CD4-positive, alpha-beta T cell (primary cell): ENCODE results near the gene HAUS1. TPM values are rescaled to one million over a fixed set of nuclear protein-coding genes. Genes with fewer than 3 reads are reported as not detected.

Experiments used
- ATAC-seq: fragments of 200-7000 bp; cut with Tn5 transposase; one replicate; pipeline ENCODE4 v1.10.0; 2022; ENCODE audit warnings: mild to moderate bottlenecking; ENCODE audit not compliant: poor library complexity
- CTCF ChIA-PET: fragments of 350-600 bp; sonication (Branson Sonifier 250); formaldehyde crosslinking; loops from one replicate; lab custom pipeline; 2021; ENCODE audit warnings: antibody characterized with exemption, inconsistent platforms; lab: Charles Lee
- POLR2A ChIA-PET: fragments of 350-600 bp; sonication (Branson Sonifier 250); formaldehyde crosslinking; loops from one replicate; lab custom pipeline; 2021; ENCODE audit warnings: antibody characterized with exemption, inconsistent platforms; lab: Charles Lee
- DNase-seq, 14 experiments: peaks; one replicate each; pipeline ENCODE4 v3.0.0-alpha.2; 2013 to 2020; ENCODE audit warnings: mixed read lengths in 2 of 14
- H3K27ac ChIP-seq, 2 donors: one replicate each; pipeline versions ENCODE4 v1.5.1 to v1.7.0; 2013; ENCODE audit warnings: low read length in 2 of 2, low read depth in 1 of 2, mild to moderate bottlenecking in 1 of 2
- H3K27me3 ChIP-seq, 2 experiments: 1 replicate in 1 of 2; 2 replicates in 1 of 2; pipeline versions ENCODE4 v1.6.1 to v1.7.0; 2013; ENCODE audit warnings: low read length in 2 of 2, control low read depth in 1 of 2, mild to moderate bottlenecking in 1 of 2, moderate library complexity in 1 of 2; ENCODE audit not compliant: insufficient read depth in 2 of 2, control insufficient read depth in 1 of 2
- H3K36me3 ChIP-seq: one replicate; pipeline ENCODE4 v1.6.1; 2013; ENCODE audit warnings: low read length, control low read depth; ENCODE audit not compliant: insufficient read depth
- H3K4me1 ChIP-seq: one replicate; pipeline ENCODE4 v1.6.1; 2013; ENCODE audit warnings: low read length, control low read depth; ENCODE audit not compliant: insufficient read depth
- H3K4me3 ChIP-seq: one replicate; pipeline ENCODE4 v1.5.1; 2013; ENCODE audit warnings: mild to moderate bottlenecking, low read length, moderate library complexity
- H3K9me3 ChIP-seq, 2 experiments: 1 replicate in 1 of 2; 2 replicates in 1 of 2; pipeline versions ENCODE4 v1.6.1 to v1.7.0; 2013; ENCODE audit warnings: low read length in 2 of 2, mild to moderate bottlenecking in 2 of 2, control low read depth in 1 of 2, moderate library complexity in 1 of 2; ENCODE audit not compliant: control insufficient read depth in 1 of 2, insufficient read depth in 1 of 2
- H3K27ac Mint-ChIP-seq: one replicate; pipeline ENCODE4 v1.8.0; 2020; ENCODE audit warnings: mixed read lengths
- H3K27me3 Mint-ChIP-seq: one replicate; pipeline ENCODE4 v1.8.0; 2021; ENCODE audit warnings: mixed read lengths
- H3K36me3 Mint-ChIP-seq: one replicate; pipeline ENCODE4 v1.8.0; 2021; ENCODE audit warnings: low read depth, mixed read lengths
- H3K4me1 Mint-ChIP-seq: one replicate; pipeline ENCODE4 v1.8.0; 2021; ENCODE audit warnings: low read depth, mixed read lengths
- H3K4me3 Mint-ChIP-seq: one replicate; pipeline ENCODE4 v1.8.0; 2020; ENCODE audit warnings: mild to moderate bottlenecking, mixed read lengths
- H3K9me3 Mint-ChIP-seq: one replicate; pipeline ENCODE4 v1.8.0; 2020; ENCODE audit warnings: mixed read lengths
- CTCF ChIP-seq: fragments of 200-600 bp; IDR thresholded peaks from one replicate; pipeline ENCODE4 v1.8.0; 2022; ENCODE audit warnings: antibody characterized with exemption, mild to moderate bottlenecking
- intact Hi-C, 2 experiments: fragments of 100-400 bp; cut with DNase I in 1 of 2; cut with micrococcal nuclease in 1 of 2; formaldehyde crosslinking; loops; one replicate each; pipeline versions ENCODE4 v1.15.1 to v1.9.0; 2023 to 2025; cut with DNase I, micrococcal nuclease
- total RNA-seq, 174 experiments: library from RNA in 2 of 174; stranded (reverse) in 2 of 174; gene quantifications; one replicate each; pipeline ENCODE4 v1.2.3 and lab custom pipeline; 2021 to 2026

Gene HAUS1
- total RNA-seq, 2 experiments from 2014 or later = 8.8 to 10.8 TPM

- peak in 13 of 14 experiments; percentile 10 to 54 (median 23) for DNase-seq
- ChIA-PET CTCF (interaction anchor here (0.8 to 2.6 kb wide), 42 partner anchors 9 to 977 kb away, joined by 3 to 48 read pairs (median 7); partner anchors contain the start of gene ATP5F1A), POLR2A (interaction anchor here (0.6 to 2.2 kb wide), 12 partner anchors 9 to 450 kb away, joined by 3 to 12 read pairs (median 6); partner anchors contain the start of gene ATP5F1A)
- H3K9me3 Mint-ChIP-seq = no peaks in the 10 kb centered on the region
- no peaks in the 10 kb centered on the region for H3K27me3 Mint-ChIP-seq
- H3K36me3 Mint-ChIP-seq = peaks cover 27% of the 10 kb centered on the region
- no peak for TF ChIP-seq CTCF
- peak overlapping the region; percentile 99 for H3K4me3 Mint-ChIP-seq
- Histone ChIP-seq H3K9me3 (no peaks in the 10 kb centered on the region), H3K27ac (peak overlapping the region; percentile 34 to 70), H3K36me3 (no peaks in the 10 kb centered on the region), H3K4me1 (peaks cover 47% of the 10 kb centered on the region), H3K4me3 (peak overlapping the region; percentile 93), H3K27me3 (no peaks in the 10 kb centered on the region)
- peaks cover 49% of the 10 kb centered on the region for H3K4me1 Mint-ChIP-seq
- ATAC-seq = no peak
- intact Hi-C loops = loop anchor here in 1 of 2 experiments (2.0 to 10.0 kb wide), 3 partner anchors 70 to 740 kb away; partner anchors contain the start of genes HAUS1, KATNAL2 and PIAS2
- peak overlapping the region; percentile 91 for H3K27ac Mint-ChIP-seq
Observed at GRCh38 chr18:46174342-46175041, 70.3 kb downstream of the HAUS1 start.

- H3K4me1 Mint-ChIP-seq = peaks cover 63% of the 10 kb centered on the region
- ChIA-PET CTCF (interaction anchor here (1.0 to 1.3 kb wide), 3 partner anchors 25 to 102 kb away, joined by 3 to 4 read pairs (median 4); no protein-coding TSS in a partner anchor), POLR2A (no interaction called here)
- H3K27ac ChIP-seq = no peak overlapping the region
- TF ChIP-seq CTCF = no peak
- H3K4me3 Mint-ChIP-seq = peak overlapping the region; percentile 99
- H3K9me3 ChIP-seq = no peaks in the 10 kb centered on the region
- ATAC-seq (no peak), DNase-seq (no peak)
- H3K27me3 ChIP-seq = no peaks in the 10 kb centered on the region
- no peaks in the 10 kb centered on the region for H3K9me3 Mint-ChIP-seq
- H3K36me3 ChIP-seq = peaks cover 2% of the 10 kb centered on the region
- peak overlapping the region; percentile 93 for H3K4me3 ChIP-seq
- H3K36me3 Mint-ChIP-seq = peaks cover 27% of the 10 kb centered on the region
- peaks cover 57% of the 10 kb centered on the region for H3K4me1 ChIP-seq
- H3K27me3 Mint-ChIP-seq = no peaks in the 10 kb centered on the region
- intact Hi-C loops = loop anchor here in 1 of 2 experiments (10.0 kb wide), 1 partner anchor 739 kb away; the partner anchor contains the start of genes KATNAL2 and PIAS2
- H3K27ac Mint-ChIP-seq = peak overlapping the region; percentile 70
Observed at GRCh38 chr18:46176001-46176400, 71.8 kb downstream of the HAUS1 start.

Other genes with a start within 250 kb of the HAUS1 start
- gene EPG5, start 137.1 kb upstream of the HAUS1 start, total RNA-seq = 10 to 100 TPM; 25.3 to 26.9 TPM
- gene PSTPIP2, start 32.1 kb upstream of the HAUS1 start, total RNA-seq = 1 to 10 TPM; 5.9 to 6.0 TPM
- gene ATP5F1A, start 6.1 kb upstream of the HAUS1 start, total RNA-seq = 100 to 1,000 TPM; 205 to 206 TPM